NCI-H2196 treated with DMSO at 0.1 percent for 48 hours (cell line): ENCODE results near the gene CRIP2.

Source experiments
- DNase-seq: peaks from one replicate; lab custom pipeline; 2025; ENCODE audit not compliant: unreplicated experiment; lab: John Stamatoyannopoulos, UW

The CRIP2 gene

GRCh38 chr14:105497671-105498429 is 23.2 kb downstream of the CRIP2 start:
- no peak for DNase-seq

- DNase-seq = no peak
These were observed 24.0 kb downstream of the CRIP2 start for GRCh38 chr14:105498430-105499255.

GRCh38 chr14:105499256-105500035 is 24.8 kb downstream of the CRIP2 start:
- no peak for DNase-seq

GRCh38 chr14:105500036-105500725 is 25.6 kb downstream of the CRIP2 start:
- DNase-seq = no peak

- no peak for DNase-seq
These were observed 26.1 kb downstream of the CRIP2 start for GRCh38 chr14:105500726-105501101.

- no peak for DNase-seq
These were observed 27.1 kb downstream of the CRIP2 start for GRCh38 chr14:105501504-105502291.

GRCh38 chr14:105502446-105503295 is 28.1 kb downstream of the CRIP2 start:
- DNase-seq = no peak

- DNase-seq = no peak
These were observed 28.6 kb downstream of the CRIP2 start for GRCh38 chr14:105503296-105503640.

- no peak for DNase-seq
These were observed 29.5 kb downstream of the CRIP2 start for GRCh38 chr14:105503935-105504692.

GRCh38 chr14:105505101-105505500 is 30.5 kb downstream of the CRIP2 start:
- no peak for DNase-seq

GRCh38 chr14:105507247-105507646 is 32.6 kb downstream of the CRIP2 start:
- DNase-seq = no peak

GRCh38 chr14:105508069-105508468 is 33.4 kb downstream of the CRIP2 start:
- DNase-seq = no peak

- no peak for DNase-seq
These were observed 34.0 kb downstream of the CRIP2 start for GRCh38 chr14:105508601-105509000.

GRCh38 chr14:105517096-105517495 is 42.5 kb downstream of the CRIP2 start:
- DNase-seq = no peak

- DNase-seq = no peak
These were observed 45.5 kb downstream of the CRIP2 start for GRCh38 chr14:105519946-105520698.

GRCh38 chr14:105525326-105525725 is 50.7 kb downstream of the CRIP2 start:
- DNase-seq = no peak

GRCh38 chr14:105525861-105526775 is 51.5 kb downstream of the CRIP2 start, which contains the start of gene TMEM121:
Gene TMEM121 (plus strand): TSS chr14:105526583. CDS start chr14:105528835, 2,252 bp downstream.
- no peak for DNase-seq
